Measurements from ENCODE around the gene PLOD3.

GRCh38 chr7:101244375-101245146 lies 27.2 kb upstream of the PLOD3 start, which contains the start of gene FIS1:
- TF ChIP-seq, protein P1, sequence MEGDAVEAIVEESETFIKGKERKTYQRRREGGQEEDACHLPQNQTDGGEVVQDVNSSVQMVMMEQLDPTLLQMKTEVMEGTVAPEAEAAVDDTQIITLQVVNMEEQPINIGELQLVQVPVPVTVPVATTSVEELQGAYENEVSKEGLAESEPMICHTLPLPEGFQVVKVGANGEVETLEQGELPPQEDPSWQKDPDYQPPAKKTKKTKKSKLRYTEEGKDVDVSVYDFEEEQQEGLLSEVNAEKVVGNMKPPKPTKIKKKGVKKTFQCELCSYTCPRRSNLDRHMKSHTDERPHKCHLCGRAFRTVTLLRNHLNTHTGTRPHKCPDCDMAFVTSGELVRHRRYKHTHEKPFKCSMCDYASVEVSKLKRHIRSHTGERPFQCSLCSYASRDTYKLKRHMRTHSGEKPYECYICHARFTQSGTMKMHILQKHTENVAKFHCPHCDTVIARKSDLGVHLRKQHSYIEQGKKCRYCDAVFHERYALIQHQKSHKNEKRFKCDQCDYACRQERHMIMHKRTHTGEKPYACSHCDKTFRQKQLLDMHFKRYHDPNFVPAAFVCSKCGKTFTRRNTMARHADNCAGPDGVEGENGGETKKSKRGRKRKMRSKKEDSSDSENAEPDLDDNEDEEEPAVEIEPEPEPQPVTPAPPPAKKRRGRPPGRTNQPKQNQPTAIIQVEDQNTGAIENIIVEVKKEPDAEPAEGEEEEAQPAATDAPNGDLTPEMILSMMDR (IDR thresholded peaks at IDR 0.05; ENCODE audit: low read depth, low read length) = peak; percentile 77
- no peak for TF ChIP-seq EZH2phosphoT487 (IDR thresholded peaks at IDR 0.05; ENCODE audit: low read depth)

Measured in OCI-LY3 (cell line).